CD4-positive, alpha-beta T cell treated with Interleukin-6 at 100 ng/mL for 8 hours (primary cell): ENCODE data around the gene SARS1.
A peak's percentile ranks its signal among the peaks of the same experiment; 100 is the strongest.
"Not testable (repeated sequence)": the region's sequence is repeated elsewhere in the genome, so short reads cannot be mapped to it uniquely, and the experiment has no call there.

ENCODE experiments used
- DNase-seq: peaks from one replicate; pipeline ENCODE4 v3.0.0-alpha.2; 2020; ENCODE audit warnings: mixed read lengths, low spot score

The SARS1 gene

GRCh38 chr1:109192433-109192832 lies 21.3 kb upstream of the SARS1 start:
- no peak for DNase-seq

- DNase-seq = peak; percentile 33
Observed at GRCh38 chr1:109193653-109194590, 19.8 kb upstream of the SARS1 start.

GRCh38 chr1:109197158-109198042 lies 16.3 kb upstream of the SARS1 start:
- no peak for DNase-seq

GRCh38 chr1:109198043-109198695 lies 15.5 kb upstream of the SARS1 start:
- DNase-seq = no peak

- DNase-seq = no peak
Observed at GRCh38 chr1:109198745-109199144, 15.0 kb upstream of the SARS1 start.

GRCh38 chr1:109199710-109200109 lies 14.0 kb upstream of the SARS1 start:
- DNase-seq = peak; percentile 6

GRCh38 chr1:109201123-109201703 lies 12.5 kb upstream of the SARS1 start:
- DNase-seq = peak; percentile 16

- no peak for DNase-seq
Observed at GRCh38 chr1:109204484-109204883, 9.2 kb upstream of the SARS1 start.

GRCh38 chr1:109206339-109206738 lies 7.4 kb upstream of the SARS1 start:
- DNase-seq = no peak

- DNase-seq = no peak
Observed at GRCh38 chr1:109207467-109208103, 6.1 kb upstream of the SARS1 start.

GRCh38 chr1:109208394-109208793 lies 5.3 kb upstream of the SARS1 start:
- DNase-seq = no peak

GRCh38 chr1:109208836-109209463 lies 4.8 kb upstream of the SARS1 start:
- no peak for DNase-seq

GRCh38 chr1:109210058-109210457 lies 3.7 kb upstream of the SARS1 start:
- DNase-seq = no peak

- no peak for DNase-seq
Observed at GRCh38 chr1:109213345-109213823, 334 bp upstream of the SARS1 start.

- peak; percentile 40 for DNase-seq
Observed at GRCh38 chr1:109214695-109215623, 1.2 kb downstream of the SARS1 start.

- no peak for DNase-seq
Observed at GRCh38 chr1:109216662-109217061, 2.9 kb downstream of the SARS1 start.

- DNase-seq = no peak
Observed at GRCh38 chr1:109218516-109218915, 4.8 kb downstream of the SARS1 start.

- not testable (repeated sequence) for DNase-seq
Observed at GRCh38 chr1:109221201-109221600, 7.5 kb downstream of the SARS1 start.

- no peak for DNase-seq
Observed at GRCh38 chr1:109225308-109225707, 11.6 kb downstream of the SARS1 start.
